Neural cell (in vitro differentiated cells): Measurements from ENCODE around the gene PIP5K1B.

Source experiments
- CTCF ChIP-seq: fragments of 450-650 bp; IDR thresholded peaks from 2 replicates; pipeline ENCODE4 v1.5.1; 2014; ENCODE audit warnings: antibody characterized with exemption, mild to moderate bottlenecking, moderate library complexity; ENCODE audit not compliant: poor library complexity, severe bottlenecking
- EP300 ChIP-seq: fragments of 450-650 bp; conservative IDR thresholded peaks from 2 replicates; pipeline ENCODE4 v1.6.1; 2014; ENCODE audit warnings: antibody characterized with exemption, mild to moderate bottlenecking, moderate library complexity; ENCODE audit not compliant: poor library complexity, severe bottlenecking
- MXI1 ChIP-seq: fragments of 450-650 bp; conservative IDR thresholded peaks from 2 replicates; pipeline ENCODE4 v1.6.1; 2014; ENCODE audit warnings: antibody characterized with exemption, mild to moderate bottlenecking; ENCODE audit not compliant: poor library complexity, severe bottlenecking
- POLR2AphosphoS5 ChIP-seq: IDR thresholded peaks from 2 replicates; pipeline ENCODE4 v1.6.1; 2012

- TF ChIP-seq POLR2AphosphoS5 (no peak), CTCF (no peak), EP300 (no peak), MXI1 (no peak)
Measured at GRCh38 chr9:68685770-68686169, 19.3 kb upstream of the PIP5K1B start.
